ENCODE results near the gene KRT82. TPM values are rescaled to one million over a fixed set of nuclear protein-coding genes. Genes with fewer than 3 reads are reported as not detected.

KRT82 gene
- polyA plus RNA-seq, 1 donor: not detected

DNA sequence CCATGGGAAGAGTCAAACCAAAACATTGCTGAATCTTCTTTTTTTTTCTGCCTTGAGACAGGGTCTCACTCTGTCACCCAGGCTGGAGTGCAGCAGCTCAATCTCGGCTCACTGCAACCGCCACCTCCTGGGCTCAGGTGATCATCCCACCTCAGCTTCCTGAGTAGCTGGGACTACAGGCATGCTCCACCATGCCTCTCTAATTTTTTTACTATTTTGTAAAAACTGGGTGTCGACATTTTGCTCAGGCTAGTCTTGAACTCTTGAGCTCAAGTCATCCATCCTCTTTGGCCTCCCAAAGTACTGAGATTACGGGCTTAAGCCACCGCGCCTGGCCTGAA lies 29.5 kb upstream of the KRT82 start:
- DNase-seq: no peak

DNA sequence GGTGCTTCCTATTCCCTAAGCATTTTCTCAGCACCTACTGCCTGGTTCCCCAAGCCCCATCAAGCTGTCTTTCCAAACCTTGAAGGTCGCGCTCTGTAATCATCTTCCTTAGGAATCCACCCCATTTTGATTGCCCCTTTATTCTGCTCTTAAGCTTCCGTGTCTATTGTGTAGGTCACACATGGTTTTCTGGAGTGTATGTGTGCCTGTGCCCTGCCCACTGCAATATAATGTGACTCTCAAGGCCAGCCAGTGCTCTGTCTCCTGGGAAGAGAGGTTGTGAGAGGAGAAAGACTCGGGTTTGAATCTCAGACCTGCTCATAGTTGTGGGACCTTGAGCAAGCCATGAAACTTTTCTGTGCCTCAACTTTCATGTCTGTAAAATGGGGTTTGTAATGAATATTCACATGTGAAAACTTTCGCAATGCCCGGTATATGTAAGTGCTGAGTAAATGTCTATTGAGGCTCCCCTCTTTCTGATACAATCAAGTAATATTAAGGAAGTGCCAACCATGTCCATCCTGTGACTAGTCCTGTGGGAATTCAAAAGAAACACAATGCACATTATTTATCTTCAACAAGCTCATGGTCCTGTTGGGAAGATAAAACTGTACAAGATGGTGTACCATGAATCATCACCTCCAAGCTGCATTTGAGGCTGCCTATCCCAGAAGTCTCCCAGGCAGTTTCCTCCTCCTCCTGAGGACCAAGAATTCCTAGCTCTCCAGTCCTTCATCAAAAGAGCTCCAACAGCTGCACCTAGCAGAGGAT lies 28.8 kb upstream of the KRT82 start:
- no peak for DNase-seq

DNA sequence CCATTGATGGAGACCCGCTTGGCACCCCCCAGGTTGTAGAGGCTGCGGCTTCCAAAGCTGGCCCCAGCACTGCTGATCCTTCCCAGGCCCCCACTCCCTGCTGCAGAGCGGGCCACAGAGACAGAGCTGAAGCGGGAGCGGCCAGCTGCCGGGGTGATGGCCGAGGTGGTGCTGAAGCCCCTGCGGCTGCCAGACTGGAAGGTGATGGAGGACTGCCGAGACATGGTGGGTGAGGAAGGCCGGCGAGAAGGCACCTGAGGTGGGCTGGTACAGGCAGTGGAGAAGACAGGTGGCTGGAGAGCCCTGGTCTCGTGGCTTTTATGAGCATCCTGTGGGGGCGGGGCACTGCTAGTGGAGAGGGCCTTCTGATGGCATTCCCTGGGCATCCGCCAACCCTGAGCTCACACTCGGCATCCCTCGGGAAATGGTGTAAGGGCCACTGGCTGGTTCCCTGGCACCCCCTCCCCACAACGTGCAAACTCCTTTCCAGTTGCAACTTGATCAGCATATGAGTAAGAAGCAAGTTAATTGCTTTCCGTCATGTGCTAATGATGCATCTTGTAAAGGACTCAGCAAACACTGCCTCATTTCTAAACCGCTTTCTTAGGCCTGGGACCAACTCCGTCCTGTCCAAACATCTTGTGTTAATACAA lies 28.1 kb upstream of the KRT82 start, which contains the start of gene KRT75:
Gene KRT75, minus strand, starts transcription at position 291 of the 653 bp plus-strand sequence. Its CDS starts 67 bp downstream, at position 224.
- DNase-seq: no peak

DNA sequence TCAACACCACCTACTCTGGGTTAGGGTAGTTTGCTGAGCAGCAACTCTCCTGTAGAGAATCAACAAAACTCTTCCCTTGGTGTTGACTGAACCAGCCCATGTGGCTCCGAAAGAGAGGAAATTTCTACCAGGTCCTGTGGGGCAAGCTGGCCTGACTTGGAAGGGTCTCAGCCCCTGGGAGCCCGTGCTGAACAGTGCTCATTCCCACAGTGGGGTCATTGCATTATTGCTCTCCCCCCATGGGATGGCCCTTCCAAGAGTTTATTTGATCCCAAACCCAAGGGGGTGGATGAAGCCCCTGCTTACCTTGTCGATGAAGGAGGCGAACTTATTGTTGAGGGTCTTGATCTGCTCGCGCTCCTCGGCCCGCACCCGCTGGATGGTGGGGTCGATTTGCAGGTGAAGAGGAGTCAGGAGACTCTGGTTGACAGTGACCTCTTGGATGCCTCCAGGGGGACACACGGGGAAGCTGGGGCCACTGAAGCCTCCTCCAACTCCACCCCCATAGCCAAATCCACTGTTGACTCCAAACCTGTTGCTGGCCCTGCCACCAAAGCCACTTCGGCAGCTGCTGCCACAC lies 27.5 kb upstream of the KRT82 start:
- DNase-seq: no peak

- DNase-seq: no peak
Measured at GRCh38 chr12:52432559-52433207, 26.5 kb upstream of the KRT82 start.

DNA sequence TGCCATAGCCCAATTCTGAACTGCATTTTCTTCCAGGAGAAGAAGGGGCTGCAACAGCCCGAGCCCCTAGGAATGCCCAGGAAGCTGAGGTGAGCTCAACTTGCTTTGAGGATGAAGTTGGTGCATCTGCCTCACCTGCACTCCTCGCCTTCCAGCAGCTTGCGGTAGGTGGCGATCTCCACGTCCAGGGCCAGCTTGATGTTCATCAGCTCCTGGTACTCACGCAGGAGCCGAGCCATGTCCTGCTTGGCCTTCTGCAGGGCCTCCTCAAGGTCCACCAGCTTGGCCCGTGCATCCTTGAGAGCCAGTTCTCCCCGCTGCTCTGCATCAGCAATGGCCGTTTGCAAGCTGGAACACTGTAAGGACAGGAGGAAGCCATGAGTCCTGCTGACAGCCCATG lies 22.0 kb upstream of the KRT82 start:
- no peak for DNase-seq

GRCh38 chr12:52427083-52427482 lies 20.9 kb upstream of the KRT82 start:
- no peak for DNase-seq

DNA sequence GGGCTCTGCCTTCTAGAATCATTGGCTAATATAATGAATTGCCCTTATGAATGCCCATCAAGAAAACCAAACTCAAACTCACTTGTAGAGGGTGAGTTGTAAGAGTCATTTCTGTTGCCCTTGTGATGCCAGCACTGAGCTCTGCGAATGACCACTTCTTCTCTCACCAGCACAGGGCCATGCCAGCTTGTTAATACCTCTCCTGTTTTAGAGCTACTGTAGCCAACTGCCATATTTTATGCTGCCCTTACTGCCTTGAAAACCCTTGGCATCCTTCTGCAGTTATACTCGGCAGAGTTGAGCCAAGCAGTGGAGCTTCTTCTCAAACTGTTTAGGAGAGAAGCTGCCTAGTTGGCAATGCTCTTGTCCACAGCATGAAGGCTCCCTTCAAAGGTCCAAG lies 19.9 kb upstream of the KRT82 start:
- no peak for DNase-seq

DNA sequence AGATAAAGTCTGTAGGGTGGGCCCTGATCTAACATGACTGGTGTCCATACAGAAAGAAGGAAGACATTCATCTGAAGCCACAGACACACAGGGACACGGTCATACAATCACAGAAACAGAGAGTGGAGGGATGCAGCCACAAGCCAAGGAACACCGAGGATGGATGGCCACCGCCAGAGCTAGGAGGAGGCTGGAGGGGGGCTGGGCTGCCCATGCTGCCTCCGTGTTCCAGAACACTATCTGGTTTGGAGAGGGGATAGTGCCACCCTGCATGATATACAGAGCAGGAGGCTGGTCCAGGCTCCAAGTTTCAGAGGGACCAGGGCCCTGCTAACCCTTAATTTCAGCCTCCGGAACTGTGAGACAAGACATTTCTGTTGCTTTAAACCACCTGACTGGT lies 19.3 kb upstream of the KRT82 start:
- DNase-seq: no peak

DNA sequence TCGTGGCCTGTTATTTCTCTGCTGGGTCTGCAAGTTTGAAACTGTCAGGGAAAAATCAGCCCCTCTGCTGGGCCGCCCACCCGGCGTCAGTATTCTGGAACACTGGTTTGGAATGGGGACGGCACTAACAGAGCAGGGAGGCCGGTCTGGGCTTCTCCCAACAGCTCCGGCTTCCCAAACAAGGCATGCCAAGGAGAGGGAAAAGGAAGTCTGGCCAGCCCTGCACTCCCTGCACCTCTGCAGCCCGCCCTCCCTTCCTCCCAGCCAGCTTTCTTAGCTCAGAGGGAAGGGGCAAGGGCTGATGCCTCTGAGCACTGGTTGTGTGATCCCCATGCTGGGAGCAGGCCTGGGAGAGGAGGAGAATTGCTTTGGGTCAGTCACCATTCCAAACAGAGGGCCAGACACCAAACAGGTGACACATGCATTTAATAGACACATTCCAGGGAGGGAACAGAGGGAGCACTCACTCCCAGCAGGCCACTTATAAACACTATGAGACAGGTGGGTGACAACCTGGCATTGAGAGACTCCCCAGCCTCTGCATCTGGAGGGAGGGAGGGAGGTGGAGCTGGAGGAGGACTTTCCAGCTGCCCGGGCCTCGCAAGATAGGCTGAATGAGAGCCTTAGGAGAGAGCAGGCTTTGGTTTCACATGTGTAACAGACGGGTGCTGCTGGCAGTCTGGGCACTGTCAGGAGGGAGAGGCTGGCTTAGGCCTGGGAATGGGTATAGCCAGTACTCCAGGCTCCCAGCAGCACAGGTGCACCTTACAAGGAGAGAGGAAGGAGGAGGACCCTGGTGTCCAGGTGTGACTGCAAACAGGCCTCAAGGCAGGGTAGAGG lies 17.7 kb upstream of the KRT82 start:
- DNase-seq: no peak

DNA sequence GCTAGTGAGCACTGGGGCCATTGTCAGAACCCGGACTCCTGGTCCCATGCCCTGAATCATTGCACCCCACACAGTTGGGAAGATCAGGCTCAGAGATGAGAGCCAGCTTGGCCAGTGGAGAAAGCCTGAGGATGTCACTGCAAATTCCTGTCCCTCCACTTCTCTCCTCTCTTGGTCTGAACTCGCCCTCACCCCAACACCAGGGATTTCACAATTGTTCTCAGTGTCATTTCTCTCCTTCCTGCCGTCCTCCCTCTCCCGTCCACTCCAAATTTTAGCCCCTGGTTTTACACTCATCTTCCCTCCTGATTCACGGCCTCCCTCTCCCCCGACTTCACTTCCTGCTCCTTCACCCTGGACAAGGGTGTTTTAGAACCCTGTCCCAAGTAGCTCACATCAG lies 16.9 kb upstream of the KRT82 start:
- DNase-seq: no peak

- no peak for DNase-seq
Measured at GRCh38 chr12:52419656-52420055, 13.5 kb upstream of the KRT82 start.

GRCh38 chr12:52418576-52419110 lies 12.5 kb upstream of the KRT82 start:
- DNase-seq: no peak

- DNase-seq: no peak
Measured at GRCh38 chr12:52417740-52418139, 11.6 kb upstream of the KRT82 start.

GRCh38 chr12:52416795-52417194 lies 10.7 kb upstream of the KRT82 start:
- DNase-seq: no peak

- DNase-seq: peak; percentile 20
Measured at GRCh38 chr12:52415870-52416750, 10.0 kb upstream of the KRT82 start.

DNA sequence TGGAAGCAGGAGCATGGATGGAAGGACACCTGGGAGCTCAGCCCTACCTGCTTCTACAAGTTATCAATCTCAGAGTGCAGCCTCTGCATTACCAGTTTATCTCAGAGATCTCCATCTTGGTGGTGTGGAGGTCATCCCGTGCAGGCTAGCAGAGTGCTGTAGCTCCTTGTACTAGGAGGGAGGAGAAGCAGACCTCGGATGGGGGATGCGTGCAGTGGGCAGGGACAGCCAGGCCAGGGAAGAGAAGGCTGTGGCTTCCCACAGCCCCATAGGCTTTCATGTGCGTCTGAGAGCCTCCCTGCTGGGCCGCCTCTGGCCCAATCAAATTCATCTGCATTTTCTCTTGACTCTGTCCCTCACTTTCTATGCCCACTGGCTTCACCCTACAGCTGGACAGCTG lies 8.8 kb upstream of the KRT82 start:
- no peak for DNase-seq

DNA sequence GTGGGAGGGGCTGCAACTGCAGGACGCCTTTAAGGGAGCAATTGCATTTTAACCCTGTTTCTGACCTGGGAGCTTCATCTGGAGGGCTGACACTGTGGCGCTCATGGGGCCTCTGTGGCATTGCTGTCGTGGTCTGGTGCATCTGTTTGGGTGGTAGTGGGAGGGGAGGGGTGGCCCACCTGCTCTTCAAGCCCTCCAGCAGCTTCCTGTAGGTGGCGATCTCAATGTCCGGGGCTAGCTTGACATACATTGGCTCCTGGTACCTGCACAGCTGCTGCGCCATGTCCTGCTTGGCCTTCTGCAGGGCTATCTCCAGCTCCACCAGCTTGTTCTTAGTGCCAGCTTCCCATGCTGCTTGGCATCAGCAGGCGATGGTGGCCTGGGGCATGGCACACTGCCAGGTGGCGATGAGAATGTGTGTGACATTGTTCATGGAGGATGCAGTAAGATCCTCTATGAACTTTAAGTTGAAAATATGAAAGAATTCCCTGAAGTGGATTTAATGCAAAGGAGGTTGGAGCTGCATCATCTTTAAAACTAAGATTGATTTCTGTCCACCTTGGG lies 7.7 kb upstream of the KRT82 start:
- no peak for DNase-seq

DNA sequence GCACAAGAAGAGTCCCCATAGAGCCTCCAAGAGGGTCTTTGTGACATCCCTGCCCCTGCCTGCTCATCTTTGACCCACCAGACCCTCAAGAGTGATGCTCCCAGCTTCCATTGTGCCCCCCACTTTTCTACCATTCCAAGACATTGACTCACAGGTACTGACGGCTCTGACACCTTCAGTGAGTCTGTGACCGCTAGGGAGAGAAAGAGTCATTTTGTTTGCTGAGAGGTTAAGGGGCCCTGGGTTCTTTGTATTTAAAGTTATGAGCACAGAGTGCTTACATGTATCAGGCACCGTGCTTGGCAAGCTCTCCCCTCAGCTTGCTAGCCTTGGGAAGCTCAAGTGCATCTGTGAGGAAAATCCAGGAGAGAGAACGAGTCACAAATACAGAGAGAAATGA lies 7.1 kb upstream of the KRT82 start:
- DNase-seq: no peak

- DNase-seq: no peak
Measured at GRCh38 chr12:52411815-52412214, 5.7 kb upstream of the KRT82 start.

Data from hindlimb muscle (tissue), 1 donor.